Smooth muscle cell (in vitro differentiated cells): Measurements from ENCODE around the gene ARHGEF18. TPM values are rescaled to one million over a fixed set of nuclear protein-coding genes. Genes with fewer than 3 reads are reported as not detected.

Experiments
- DNase-seq: peaks from one replicate; lab custom pipeline; 2025; ENCODE audit not compliant: unreplicated experiment; lab: John Stamatoyannopoulos, UW
- H2AFZ ChIP-seq: fragments of 200-600 bp; sonication (generic); 2 replicates; pipeline ENCODE4 v1.6.0; 2016; ENCODE audit warnings: antibody characterized with exemption, low read depth, mild to moderate bottlenecking
- H3F3A ChIP-seq: fragments of 200-600 bp; sonication (generic); 2 replicates; pipeline ENCODE4 v1.6.0; 2017; ENCODE audit warnings: antibody characterized with exemption, low read depth
- H3K27ac ChIP-seq: fragments of 200-600 bp; sonication (generic); 2 replicates; pipeline ENCODE4 v1.5.1; 2016; ENCODE audit warnings: low read depth, mild to moderate bottlenecking
- H3K27me3 ChIP-seq: fragments of 200-600 bp; sonication (generic); 2 replicates; pipeline ENCODE4 v1.6.1; 2016; ENCODE audit warnings: low read depth, mild to moderate bottlenecking
- H3K36me3 ChIP-seq: fragments of 200-600 bp; sonication (generic); 2 replicates; pipeline ENCODE4 v1.5.1; 2016; ENCODE audit warnings: low read depth
- H3K4me1 ChIP-seq: fragments of 200-600 bp; sonication (generic); 2 replicates; pipeline ENCODE4 v1.5.1; 2016; ENCODE audit warnings: low read depth
- H3K4me2 ChIP-seq: fragments of 200-600 bp; sonication (generic); 2 replicates; pipeline ENCODE4 v1.6.0; 2016; ENCODE audit warnings: mild to moderate bottlenecking
- H3K4me3 ChIP-seq: fragments of 200-600 bp; sonication (generic); 2 replicates; pipeline ENCODE4 v1.5.1; 2016; ENCODE audit warnings: mild to moderate bottlenecking
- H3K79me2 ChIP-seq: fragments of 200-600 bp; sonication (generic); 2 replicates; pipeline ENCODE4 v1.6.0; 2016; ENCODE audit warnings: low read depth, mild to moderate bottlenecking
- H3K9ac ChIP-seq: fragments of 200-600 bp; sonication (generic); 2 replicates; pipeline ENCODE4 v1.6.0; 2016; ENCODE audit warnings: low read depth
- H3K9me3 ChIP-seq: fragments of 200-600 bp; sonication (generic); replicated peaks from 2 replicates; pipeline ENCODE4 v1.5.1; 2016; ENCODE audit warnings: low read depth
- H4K20me1 ChIP-seq: fragments of 200-600 bp; sonication (generic); 2 replicates; pipeline ENCODE4 v1.6.0; 2016; ENCODE audit warnings: low read depth
- CTCF ChIP-seq: fragments of 200-600 bp; sonication (generic); IDR thresholded peaks from 2 replicates; pipeline ENCODE4 v1.5.1; 2017; ENCODE audit warnings: borderline replicate concordance, mild to moderate bottlenecking, antibody characterized with exemption; ENCODE audit not compliant: insufficient read depth, poor library complexity, severe bottlenecking
- WGBS: methylation state at CpG from one replicate; pipeline ENCODE4 v1.1.7; 2016; ENCODE audit warnings: low lambda C conversion rate; 5-methylcytosine and 5-hydroxymethylcytosine counted together
- polyA plus RNA-seq: library from polyadenylated mRNA; unstranded; fragments of >200 nt; fragmentation: Nextera tagmentation; extraction: Ambion mirVana; gene quantifications from 2 replicates; pipeline ENCODE4 v1.2.1, GENCODE V29; 2016
- total RNA-seq: library from RNA; depleted of rRNA; stranded (reverse); fragments of >200 nt; gene quantifications from 2 replicates; pipeline ENCODE4 v1.2.3, GENCODE V29; 2014

ARHGEF18 gene
- total and polyA plus RNA-seq, 2 experiments from 2014 or later: 18.8 to 24.0 TPM

DNA sequence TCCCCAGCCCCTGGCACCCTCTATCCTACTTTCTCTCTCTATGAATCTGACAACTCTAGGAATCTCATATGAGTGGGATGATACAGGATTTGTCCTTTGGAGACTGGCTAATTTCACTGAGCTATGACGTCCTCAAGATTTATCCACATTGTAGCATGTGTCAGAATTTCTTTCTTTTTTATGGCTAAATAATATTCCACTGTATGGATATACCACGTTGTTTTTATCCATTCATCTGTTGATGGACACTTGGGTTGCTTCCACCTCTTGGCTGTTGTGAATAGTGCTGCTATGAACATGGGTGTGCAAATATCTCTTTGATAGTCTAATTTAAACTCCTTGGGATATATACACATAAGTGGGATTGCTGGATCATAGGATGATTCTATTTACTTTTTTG lies 30.6 kb upstream of the ARHGEF18 start:
- Histone ChIP-seq H3F3A (no peaks in the 10 kb centered on the region), H3K9ac (no peak overlapping the region), H3K4me3 (no peak overlapping the region), H3K27me3 (no peaks in the 10 kb centered on the region), H3K4me1 (no peaks in the 10 kb centered on the region), H3K79me2 (no peaks in the 10 kb centered on the region), H3K36me3 (no peaks in the 10 kb centered on the region), H3K9me3 (no peaks in the 10 kb centered on the region), H3K27ac (no peak overlapping the region), H4K20me1 (no peaks in the 10 kb centered on the region), H2AFZ (no peak overlapping the region), H3K4me2 (no peak overlapping the region)
- TF ChIP-seq CTCF: no peak
- no peak for DNase-seq
- 40% methylated on average over 2 of the region's 2 CpGs for WGBS

DNA sequence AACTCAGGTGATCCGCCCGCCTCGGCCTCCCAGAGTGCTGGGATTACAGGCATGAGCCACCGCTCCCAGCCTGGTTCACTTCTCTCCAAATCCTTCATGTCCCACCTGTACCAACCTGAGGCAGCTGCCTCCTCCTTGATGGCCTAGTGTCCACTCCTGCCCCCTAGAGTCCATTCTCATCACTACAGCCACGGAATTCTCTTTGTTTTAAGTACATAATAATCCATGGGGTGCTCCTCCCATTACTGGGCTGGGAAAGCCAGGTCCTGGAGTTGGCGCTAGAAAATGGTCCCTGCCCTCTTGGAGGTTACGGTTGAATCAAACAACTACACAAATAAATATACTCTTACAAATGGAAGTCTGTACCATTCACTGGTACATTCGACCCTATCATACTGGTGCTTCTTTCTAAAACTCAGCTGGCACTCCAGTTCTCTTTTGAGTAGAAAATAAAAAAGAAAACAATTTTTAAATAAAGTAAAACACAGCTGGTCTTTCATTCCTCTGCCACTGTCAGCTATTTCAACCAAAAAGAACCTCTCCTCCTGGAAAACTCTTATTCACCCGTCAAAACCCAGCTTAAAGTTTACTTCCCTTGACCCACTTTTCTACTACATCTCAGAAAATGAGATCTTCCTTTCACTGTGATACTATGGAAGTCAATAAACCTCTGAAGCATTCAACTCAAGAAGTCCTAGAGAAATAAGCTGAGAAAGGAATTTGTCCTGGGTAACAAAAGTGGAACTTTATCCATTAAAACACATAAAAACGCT lies 22.4 kb upstream of the ARHGEF18 start:
- DNase-seq: no peak
- TF ChIP-seq CTCF: no peak

GRCh38 chr19:7327802-7328201 lies 20.9 kb upstream of the ARHGEF18 start:
- Histone ChIP-seq H3K9me3 (no peaks in the 10 kb centered on the region), H3K27ac (no peak overlapping the region), H3K4me3 (no peak overlapping the region), H3K9ac (no peak overlapping the region), H3F3A (no peaks in the 10 kb centered on the region), H3K27me3 (no peaks in the 10 kb centered on the region), H3K4me2 (no peak overlapping the region), H3K4me1 (no peaks in the 10 kb centered on the region), H2AFZ (no peak overlapping the region), H3K36me3 (no peaks in the 10 kb centered on the region), H4K20me1 (no peaks in the 10 kb centered on the region), H3K79me2 (no peaks in the 10 kb centered on the region)
- no peak for TF ChIP-seq CTCF
- no peak for DNase-seq
- WGBS: 67% methylated on average over 1 of the region's 1 CpG

More for the DNA sequence above, 22.4 kb upstream of the ARHGEF18 start:
- Histone ChIP-seq H3F3A (no peaks in the 10 kb centered on the region), H3K27me3 (no peaks in the 10 kb centered on the region), H2AFZ (no peak overlapping the region), H3K36me3 (no peaks in the 10 kb centered on the region), H4K20me1 (no peaks in the 10 kb centered on the region), H3K79me2 (no peaks in the 10 kb centered on the region), H3K4me3 (no peak overlapping the region), H3K9me3 (no peaks in the 10 kb centered on the region), H3K9ac (no peak overlapping the region), H3K27ac (no peak overlapping the region), H3K4me2 (no peak overlapping the region), H3K4me1 (no peaks in the 10 kb centered on the region)
- WGBS: 64% methylated on average over 10 of the region's 10 CpGs

DNA sequence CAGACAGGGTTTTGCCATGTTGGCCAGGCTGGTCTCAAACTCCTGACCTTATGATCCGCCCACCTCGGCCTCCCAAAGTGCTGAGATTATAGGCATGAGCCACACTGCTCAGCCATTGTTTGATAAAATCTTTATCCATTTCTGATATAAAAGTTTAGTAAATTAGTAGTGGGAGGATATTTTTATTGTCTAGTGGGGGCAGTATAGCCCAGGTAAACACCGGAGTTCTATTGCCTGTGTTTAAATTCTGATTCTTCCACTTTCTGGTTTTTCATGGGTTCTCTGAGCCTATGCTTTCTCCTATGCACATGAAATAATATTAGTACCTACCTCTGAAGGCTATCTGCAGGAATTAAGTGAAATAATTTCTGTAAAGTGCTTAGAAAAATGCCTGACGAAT lies 20.1 kb upstream of the ARHGEF18 start:
- Histone ChIP-seq H3K4me2 (no peak overlapping the region), H3F3A (no peaks in the 10 kb centered on the region), H3K9ac (no peak overlapping the region), H2AFZ (no peak overlapping the region), H3K27ac (no peak overlapping the region), H3K9me3 (no peaks in the 10 kb centered on the region), H3K36me3 (no peaks in the 10 kb centered on the region), H3K4me3 (no peak overlapping the region), H3K4me1 (no peaks in the 10 kb centered on the region), H3K27me3 (no peaks in the 10 kb centered on the region), H4K20me1 (no peaks in the 10 kb centered on the region), H3K79me2 (no peaks in the 10 kb centered on the region)
- no peak for DNase-seq
- 99% methylated on average over 4 of the region's 4 CpGs for WGBS
- TF ChIP-seq CTCF: no peak
